ENCODE results near the gene EML2. TPM values are rescaled to one million over a fixed set of nuclear protein-coding genes. Genes with fewer than 3 reads are reported as not detected.

EML2 gene
- total and polyA plus RNA-seq, 7 experiments from 2014 or later = 11.3 to 128 (median 58.0) TPM

- Histone ChIP-seq H3K36me3 (ENCODE audit: control insufficient read depth in 2 of 3, insufficient read depth in 3 of 3, low read length in 3 of 3) (no peaks in the 10 kb centered on the region), H3K9me3 (ENCODE audit: control insufficient read depth in 2 of 3, low read length in 3 of 3) (no peaks in the 10 kb centered on the region), H3K27me3 (ENCODE audit: control insufficient read depth in 2 of 2, insufficient read depth in 2 of 2, low read length in 2 of 2) (peaks cover 18 to 43% of the 10 kb centered on the region in 2 donors), H3K27ac (ENCODE audit: low read depth, low read length) (no peak overlapping the region), H3K4me1 (ENCODE audit: control insufficient read depth in 2 of 2, insufficient read depth in 2 of 2, low read length in 2 of 2) (peaks cover 0 to 10% of the 10 kb centered on the region in 2 donors), H3K4me3 (ENCODE audit: low read length) (no peak overlapping the region)
- Mint-ChIP-seq H3K36me3 (peaks cover 0 to 6% (median 5%) of the 10 kb centered on the region in 5 donors), H3K9me3 (peaks cover 0 to 2% (median 0%) of the 10 kb centered on the region in 11 donors), H3K27me3 (peaks cover 68 to 75% (median 72%) of the 10 kb centered on the region in 5 donors), H3K4me3 (peak overlapping the region in 4 of 10 donors; percentile 30 to 73 (median 38)), H3K27ac (peak overlapping the region in 1 of 9 donors; percentile 36), H3K4me1 (peaks cover 15 to 44% (median 37%) of the 10 kb centered on the region in 7 donors)
- ChIA-PET POLR2A (no interaction called here), CTCF (interaction anchor here (1.4 kb wide), 1 partner anchor 42 kb away, joined by 7 read pairs; no protein-coding TSS in a partner anchor)
- ATAC-seq (no peak), DNase-seq (no peak)
- intact Hi-C loops (cut with micrococcal nuclease) = no loop called here
These were observed 38.1 kb downstream of the EML2 start for GRCh38 chr19:45601115-45601514.

DNA sequence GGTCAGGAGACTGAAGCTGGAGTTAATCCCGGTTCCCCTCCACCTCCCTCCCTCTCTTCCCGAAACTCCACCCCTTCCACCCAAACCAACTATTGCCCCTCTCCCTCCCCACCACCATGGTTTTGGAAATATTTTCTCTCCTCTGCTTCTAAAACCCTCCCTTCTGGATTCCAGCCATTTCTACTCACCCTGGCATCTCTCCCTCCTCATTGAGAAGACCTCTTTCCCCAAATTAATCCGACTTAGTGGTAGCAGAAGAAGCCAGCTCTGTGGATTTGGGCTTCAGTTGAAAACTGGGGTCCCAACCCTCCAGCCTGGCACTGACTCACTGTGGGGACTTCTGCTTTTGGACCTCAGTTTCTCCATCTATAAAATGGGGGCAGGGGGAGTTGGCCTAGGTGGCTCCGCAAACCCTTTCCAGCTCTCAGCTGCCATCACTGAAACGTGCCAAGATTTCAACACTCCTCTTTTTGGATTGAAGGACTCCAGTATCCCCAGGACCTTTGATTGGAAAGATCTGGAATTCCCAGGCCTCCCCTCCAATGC, 38.8 kb downstream of the EML2 start:
- no peak overlapping the region for H3K4me3 ChIP-seq (ENCODE audit: low read length)
- peaks cover 18 to 43% of the 10 kb centered on the region in 2 donors for H3K27me3 ChIP-seq (ENCODE audit: control insufficient read depth in 2 of 2, insufficient read depth in 2 of 2, low read length in 2 of 2)
- Mint-ChIP-seq H3K4me1 (peaks cover 15 to 44% (median 37%) of the 10 kb centered on the region in 7 donors), H3K36me3 (peaks cover 0 to 6% (median 5%) of the 10 kb centered on the region in 5 donors), H3K27ac (no peak overlapping the region), H3K27me3 (peaks cover 75 to 82% (median 79%) of the 10 kb centered on the region in 5 donors), H3K4me3 (no peak overlapping the region), H3K9me3 (peaks cover 0 to 2% (median 0%) of the 10 kb centered on the region in 11 donors)
- no peaks in the 10 kb centered on the region for H3K36me3 ChIP-seq (ENCODE audit: control insufficient read depth in 2 of 3, insufficient read depth in 3 of 3, low read length in 3 of 3)
- intact Hi-C loops (cut with micrococcal nuclease) = no loop called here
- no peak overlapping the region for H3K27ac ChIP-seq (ENCODE audit: low read depth, low read length)
- ChIA-PET POLR2A (interaction anchor here (0.6 kb wide), 1 partner anchor 45 kb away, joined by 3 read pairs; no protein-coding TSS in a partner anchor), CTCF (interaction anchor here (1.4 kb wide), 1 partner anchor 42 kb away, joined by 7 read pairs; no protein-coding TSS in a partner anchor)
- peaks cover 0 to 10% of the 10 kb centered on the region in 2 donors for H3K4me1 ChIP-seq (ENCODE audit: control insufficient read depth in 2 of 2, insufficient read depth in 2 of 2, low read length in 2 of 2)
- DNase-seq (no peak), ATAC-seq (no peak)
- no peaks in the 10 kb centered on the region for H3K9me3 ChIP-seq (ENCODE audit: control insufficient read depth in 2 of 3, low read length in 3 of 3)

GRCh38 chr19:45599286-45599685, 39.9 kb downstream of the EML2 start:
- ATAC-seq (no peak), DNase-seq (no peak)
- Mint-ChIP-seq H3K4me3 (peak overlapping the region in 3 of 10 donors; percentile 11 to 44 (median 26)), H3K27ac (no peak overlapping the region), H3K27me3 (peaks cover 76 to 84% (median 81%) of the 10 kb centered on the region in 5 donors), H3K4me1 (peaks cover 15 to 44% (median 37%) of the 10 kb centered on the region in 7 donors), H3K9me3 (peaks cover 0 to 2% (median 0%) of the 10 kb centered on the region in 11 donors), H3K36me3 (peaks cover 0 to 6% (median 5%) of the 10 kb centered on the region in 5 donors)
- peaks cover 0 to 10% of the 10 kb centered on the region in 2 donors for H3K4me1 ChIP-seq (ENCODE audit: control insufficient read depth in 2 of 2, insufficient read depth in 2 of 2, low read length in 2 of 2)
- no peaks in the 10 kb centered on the region for H3K9me3 ChIP-seq (ENCODE audit: control insufficient read depth in 2 of 3, low read length in 3 of 3)
- no peak overlapping the region for H3K4me3 ChIP-seq (ENCODE audit: low read length)
- intact Hi-C loops (cut with micrococcal nuclease) = no loop called here
- peaks cover 18 to 43% of the 10 kb centered on the region in 2 donors for H3K27me3 ChIP-seq (ENCODE audit: control insufficient read depth in 2 of 2, insufficient read depth in 2 of 2, low read length in 2 of 2)
- POLR2A ChIA-PET = no interaction called here
- H3K27ac ChIP-seq (ENCODE audit: low read depth, low read length) = no peak overlapping the region
- CTCF ChIA-PET = no interaction called here
- H3K36me3 ChIP-seq (ENCODE audit: control insufficient read depth in 2 of 3, insufficient read depth in 3 of 3, low read length in 3 of 3) = no peaks in the 10 kb centered on the region

DNA sequence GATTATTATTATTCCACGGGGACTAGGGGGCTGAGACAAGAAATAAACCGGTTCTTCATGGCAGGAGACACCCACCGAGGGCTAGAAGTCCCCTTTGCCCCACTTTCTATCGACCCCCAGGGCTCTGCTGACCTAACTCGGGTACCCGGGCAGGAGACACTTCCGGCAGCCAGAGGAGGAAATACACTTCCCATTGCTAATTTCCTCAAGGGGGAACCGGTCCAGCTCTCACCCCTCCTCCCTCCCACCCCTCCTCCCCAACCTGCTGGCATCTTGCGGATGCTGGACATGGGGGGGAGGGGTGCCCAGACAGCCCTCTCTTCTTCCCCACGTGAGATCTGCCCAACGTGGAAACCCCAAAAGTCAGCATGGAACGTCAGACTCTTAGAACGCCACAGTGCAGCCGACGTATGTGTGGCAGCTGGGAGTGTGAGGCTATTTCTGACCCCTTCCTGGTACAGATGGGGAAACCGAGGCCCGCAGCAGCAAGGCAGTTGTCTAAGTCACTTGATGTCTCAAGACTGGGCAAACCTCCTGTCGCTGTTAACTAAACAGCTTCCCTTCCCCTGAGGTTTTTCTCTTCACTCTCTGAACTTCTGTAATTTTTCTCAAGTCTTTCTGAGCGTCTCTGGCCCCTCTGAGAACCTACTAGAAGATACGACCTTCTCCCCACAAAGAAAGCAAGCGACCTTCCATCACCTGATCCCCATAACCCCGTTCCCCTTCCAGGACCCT, 40.8 kb downstream of the EML2 start:
- Mint-ChIP-seq H3K36me3 (peaks cover 0 to 6% (median 5%) of the 10 kb centered on the region in 5 donors), H3K27ac (peak overlapping the region in 2 of 9 donors; percentile 11 to 47), H3K27me3 (peaks cover 74 to 83% (median 80%) of the 10 kb centered on the region in 5 donors), H3K4me3 (peak overlapping the region in 9 of 10 donors; percentile 19 to 65 (median 48)), H3K9me3 (peaks cover 0 to 2% (median 0%) of the 10 kb centered on the region in 11 donors), H3K4me1 (peaks cover 15 to 44% (median 37%) of the 10 kb centered on the region in 7 donors)
- Histone ChIP-seq H3K27ac (ENCODE audit: low read depth, low read length) (no peak overlapping the region), H3K36me3 (ENCODE audit: control insufficient read depth in 2 of 3, insufficient read depth in 3 of 3, low read length in 3 of 3) (no peaks in the 10 kb centered on the region), H3K4me3 (ENCODE audit: low read length) (no peak overlapping the region), H3K9me3 (ENCODE audit: control insufficient read depth in 2 of 3, low read length in 3 of 3) (no peaks in the 10 kb centered on the region), H3K4me1 (ENCODE audit: control insufficient read depth in 2 of 2, insufficient read depth in 2 of 2, low read length in 2 of 2) (peaks cover 0 to 10% of the 10 kb centered on the region in 2 donors), H3K27me3 (ENCODE audit: control insufficient read depth in 2 of 2, insufficient read depth in 2 of 2, low read length in 2 of 2) (peaks cover 18 to 43% of the 10 kb centered on the region in 2 donors)
- intact Hi-C loops (cut with micrococcal nuclease) = no loop called here
- ATAC-seq = peak; percentile 46
- DNase-seq = no peak
- POLR2A ChIA-PET = no interaction called here
- CTCF ChIA-PET = interaction anchor here (0.8 kb wide), 1 partner anchor 43 kb away, joined by 3 read pairs; no protein-coding TSS in a partner anchor

- H3K27ac Mint-ChIP-seq = peak overlapping the region in 1 of 9 donors; percentile 23
- no peak overlapping the region for H3K27ac ChIP-seq (ENCODE audit: low read depth, low read length)
- intact Hi-C loops (cut with micrococcal nuclease) = no loop called here
- H3K4me3 ChIP-seq (ENCODE audit: low read length) = no peak overlapping the region
- peaks cover 18 to 43% of the 10 kb centered on the region in 2 donors for H3K27me3 ChIP-seq (ENCODE audit: control insufficient read depth in 2 of 2, insufficient read depth in 2 of 2, low read length in 2 of 2)
- peak overlapping the region in 4 of 10 donors; percentile 20 to 61 (median 47) for H3K4me3 Mint-ChIP-seq
- peaks cover 15 to 42% (median 36%) of the 10 kb centered on the region in 7 donors for H3K4me1 Mint-ChIP-seq
- H3K9me3 ChIP-seq (ENCODE audit: control insufficient read depth in 2 of 3, low read length in 3 of 3) = no peaks in the 10 kb centered on the region
- ChIA-PET CTCF (interaction anchor here (0.8 kb wide), 1 partner anchor 44 kb away, joined by 3 read pairs; no protein-coding TSS in a partner anchor), POLR2A (no interaction called here)
- H3K4me1 ChIP-seq (ENCODE audit: control insufficient read depth in 2 of 2, insufficient read depth in 2 of 2, low read length in 2 of 2) = peaks cover 0 to 10% of the 10 kb centered on the region in 2 donors
- DNase-seq (no peak), ATAC-seq (no peak)
- no peaks in the 10 kb centered on the region for H3K36me3 ChIP-seq (ENCODE audit: control insufficient read depth in 2 of 3, insufficient read depth in 3 of 3, low read length in 3 of 3)
- H3K9me3 Mint-ChIP-seq = peaks cover 0 to 2% (median 0%) of the 10 kb centered on the region in 11 donors
- peaks cover 68 to 78% (median 71%) of the 10 kb centered on the region in 5 donors for H3K27me3 Mint-ChIP-seq
- peaks cover 0 to 6% (median 5%) of the 10 kb centered on the region in 5 donors for H3K36me3 Mint-ChIP-seq
These were observed 41.6 kb downstream of the EML2 start for GRCh38 chr19:45597425-45598111.

GRCh38 chr19:45595814-45596213, 43.4 kb downstream of the EML2 start:
- no peak overlapping the region for H3K27ac ChIP-seq (ENCODE audit: low read depth, low read length)
- peaks cover 12 to 25% of the 10 kb centered on the region in 2 donors for H3K27me3 ChIP-seq (ENCODE audit: control insufficient read depth in 2 of 2, insufficient read depth in 2 of 2, low read length in 2 of 2)
- Mint-ChIP-seq H3K27ac (no peak overlapping the region), H3K4me1 (peaks cover 21 to 32% (median 25%) of the 10 kb centered on the region in 7 donors), H3K36me3 (peaks cover 0 to 6% (median 0%) of the 10 kb centered on the region in 5 donors), H3K9me3 (peaks cover 0 to 2% (median 0%) of the 10 kb centered on the region in 11 donors), H3K27me3 (peaks cover 59 to 79% (median 67%) of the 10 kb centered on the region in 5 donors), H3K4me3 (no peak overlapping the region)
- ATAC-seq (no peak), DNase-seq (no peak)
- POLR2A ChIA-PET = interaction anchor here (0.8 kb wide), 1 partner anchor 47 kb away, joined by 4 read pairs; no protein-coding TSS in a partner anchor
- CTCF ChIA-PET = no interaction called here
- no peaks in the 10 kb centered on the region for H3K36me3 ChIP-seq (ENCODE audit: control insufficient read depth in 2 of 3, insufficient read depth in 3 of 3, low read length in 3 of 3)
- no peak overlapping the region for H3K4me3 ChIP-seq (ENCODE audit: low read length)
- H3K9me3 ChIP-seq (ENCODE audit: control insufficient read depth in 2 of 3, low read length in 3 of 3) = no peaks in the 10 kb centered on the region
- peaks cover 0 to 10% of the 10 kb centered on the region in 2 donors for H3K4me1 ChIP-seq (ENCODE audit: control insufficient read depth in 2 of 2, insufficient read depth in 2 of 2, low read length in 2 of 2)
- intact Hi-C loops (cut with micrococcal nuclease) = no loop called here

Measured in naive thymus-derived CD4-positive, alpha-beta T cell (primary cell).